IMR-90 (cell line): ENCODE results near the gene EXOC8. TPM values are rescaled to one million over a fixed set of nuclear protein-coding genes. Genes with fewer than 3 reads are reported as not detected.

Experiments
- ATAC-seq: fragments of 200-7000 bp; cut with Tn5 transposase; 2 replicates; pipeline ENCODE4 v1.9.1; 2020; ENCODE audit warnings: low read depth, mild to moderate bottlenecking, moderate library complexity
- BruUV-seq: library from RNA; stranded (reverse); fragments of 400-500 nt; replicated peaks from 2 replicates; lab custom pipeline; 2021; lab: Mats Ljungman, UMichigan
- CTCF ChIA-PET: fragments of 300-600 bp; formaldehyde crosslinking; extraction: SDS; loops from one replicate; lab custom pipeline; 2021; ENCODE audit warnings: antibody characterized with exemption; lab: Yijun Ruan, JAX
- POLR2A ChIA-PET: fragments of 300-600 bp; sonication (Branson Sonifier 250); formaldehyde crosslinking; loops from one replicate; lab custom pipeline; 2022; ENCODE audit warnings: antibody characterized with exemption; ENCODE audit not compliant: unreplicated experiment; lab: Charles Lee
- DNase-seq: peaks from one replicate; pipeline ENCODE4 v3.0.0; 2013
- H2AFZ ChIP-seq: replicated peaks from 2 replicates; pipeline ENCODE3; 2013; ENCODE audit warnings: low read length, mild to moderate bottlenecking; ENCODE audit not compliant: poor library complexity
- H2AK5ac ChIP-seq: 2 replicates; pipeline ENCODE4 v1.6.1; 2013; ENCODE audit warnings: low read depth, low read length, inconsistent platforms
- H2AK9ac ChIP-seq: replicated peaks from 2 replicates; pipeline ENCODE3; 2013; ENCODE audit warnings: mild to moderate bottlenecking, low read depth, low read length, moderate library complexity; ENCODE audit not compliant: poor library complexity
- H2BK120ac ChIP-seq: 2 replicates; pipeline ENCODE4 v1.6.1; 2013; ENCODE audit warnings: low read depth, low read length, inconsistent platforms
- H2BK15ac ChIP-seq: 3 replicates; pipeline ENCODE4 v1.6.1; 2013; ENCODE audit warnings: low read depth, low read length, inconsistent platforms
- H2BK20ac ChIP-seq: 2 replicates; pipeline ENCODE4 v1.6.1; 2013; ENCODE audit warnings: low read depth, mild to moderate bottlenecking, inconsistent platforms, low read length, moderate library complexity
- H2BK5ac ChIP-seq: 2 replicates; pipeline ENCODE4 v1.6.1; 2013; ENCODE audit warnings: mild to moderate bottlenecking, low read depth, low read length, inconsistent platforms; ENCODE audit not compliant: poor library complexity, severe bottlenecking
- H3K14ac ChIP-seq: replicated peaks from 2 replicates; pipeline ENCODE4 v1.6.1; 2013; ENCODE audit warnings: low read depth, low read length, inconsistent platforms
- H3K18ac ChIP-seq: 2 replicates; pipeline ENCODE4 v1.6.1; 2013; ENCODE audit warnings: low read depth, low read length, control low read depth
- H3K23ac ChIP-seq: 2 replicates; pipeline ENCODE4 v1.6.1; 2013; ENCODE audit warnings: low read depth, low read length, inconsistent platforms
- H3K27ac ChIP-seq: 2 replicates; pipeline ENCODE4 v1.5.1; 2013; ENCODE audit warnings: mild to moderate bottlenecking, control low read depth, low read length; ENCODE audit not compliant: insufficient read depth
- H3K27me3 ChIP-seq: 2 replicates; pipeline ENCODE4 v1.6.1; 2013; ENCODE audit warnings: low read length; ENCODE audit not compliant: control insufficient read depth, insufficient read depth
- H3K36me3 ChIP-seq: 2 replicates; pipeline ENCODE4 v1.6.1; 2013; ENCODE audit warnings: low read length, mixed read lengths; ENCODE audit not compliant: control insufficient read depth, insufficient read depth
- H3K4ac ChIP-seq: 2 replicates; pipeline ENCODE4 v1.6.1; 2013; ENCODE audit warnings: low read depth, low read length, inconsistent platforms
- H3K4me1 ChIP-seq: 2 replicates; pipeline ENCODE4 v1.6.1; 2013; ENCODE audit warnings: low read length, mixed read lengths; ENCODE audit not compliant: control insufficient read depth, insufficient read depth
- H3K4me2 ChIP-seq: 2 replicates; pipeline ENCODE4 v1.6.1; 2013; ENCODE audit warnings: low read depth, mild to moderate bottlenecking, control low read depth, low read length, moderate library complexity
- H3K4me3 ChIP-seq: 2 replicates; pipeline ENCODE4 v1.5.1; 2013; ENCODE audit warnings: low read depth, mild to moderate bottlenecking, control low read depth, low read length, moderate library complexity; ENCODE audit not compliant: insufficient read depth
- H3K56ac ChIP-seq: 2 replicates; pipeline ENCODE4 v1.6.1; 2013; ENCODE audit warnings: low read length, inconsistent platforms; ENCODE audit not compliant: insufficient read depth; ENCODE audit errors: extremely low read depth
- H3K79me1 ChIP-seq, 2 experiments: 2 replicates each; pipeline ENCODE4 v1.6.1; 2013; ENCODE audit warnings: low read length in 2 of 2, inconsistent platforms in 1 of 2, low read depth in 1 of 2
- H3K9ac ChIP-seq: 2 replicates; pipeline ENCODE4 v1.6.1; 2013; ENCODE audit warnings: low read depth, low read length, control low read depth
- H3K9me1 ChIP-seq: 2 replicates; pipeline ENCODE4 v1.6.1; 2013; ENCODE audit warnings: low read length, inconsistent platforms; ENCODE audit not compliant: insufficient read depth
- H3K9me3 ChIP-seq: 2 replicates; pipeline ENCODE4 v1.6.1; 2013; ENCODE audit warnings: low read length; ENCODE audit not compliant: control insufficient read depth, insufficient read depth
- H4K20me1 ChIP-seq: 2 replicates; pipeline ENCODE4 v1.6.1; 2013; ENCODE audit warnings: low read length, inconsistent platforms; ENCODE audit not compliant: insufficient read depth
- H4K5ac ChIP-seq: 2 replicates; pipeline ENCODE4 v1.6.1; 2013; ENCODE audit warnings: mild to moderate bottlenecking, low read depth, low read length, control low read depth
- H4K8ac ChIP-seq, 2 experiments: 2 replicates each; pipeline ENCODE4 v1.6.1; 2013; ENCODE audit warnings: low read depth in 2 of 2, low read length in 2 of 2, control low read depth in 1 of 2, inconsistent platforms in 1 of 2
- H4K91ac ChIP-seq: 2 replicates; pipeline ENCODE4 v1.6.1; 2013; ENCODE audit warnings: low read depth, low read length, inconsistent platforms; ENCODE audit not compliant: insufficient read depth
- ELK1 ChIP-seq: fragments of 150-350 bp; IDR thresholded peaks from 2 replicates; pipeline ENCODE4 v1.6.1; 2016; ENCODE audit warnings: low read depth, mild to moderate bottlenecking, low read length, moderate library complexity, borderline replicate concordance
- FOS ChIP-seq: fragments of 150-350 bp; IDR thresholded peaks from 2 replicates; pipeline ENCODE4 v1.6.1; 2016; ENCODE audit warnings: low read depth, low read length
- WGBS, 2 experiments: methylation state at CpG; one replicate each; pipeline versions ENCODE4 v1.1.5 to v1.1.7; 2013; ENCODE audit warnings: missing lambda C conversion rate in 2 of 2; ENCODE audit not compliant: insufficient read length in 1 of 2; ENCODE audit errors: extremely low coverage in 2 of 2; 5-methylcytosine and 5-hydroxymethylcytosine counted together
- dilution Hi-C: fragments of 300-500 bp; cut with HindIII; formaldehyde crosslinking; loops from one replicate; pipeline ENCODE4 v1.14.3; 2018; ENCODE audit warnings: low sequenced_read_pairs; ENCODE audit not compliant: unreplicated experiment
- in situ Hi-C: fragments of 300-500 bp; cut with MboI; formaldehyde crosslinking; loops from 3 replicates; pipeline ENCODE4 v1.14.3; 2019; ENCODE audit warnings: low sequenced_read_pairs, inconsistent platforms, mixed read lengths
- intact Hi-C: fragments of 100-400 bp; cut with micrococcal nuclease; formaldehyde crosslinking; loops from 2 replicates; pipeline ENCODE4 v1.10.0; 2022
- polyA plus RNA-seq, 3 experiments: library from polyadenylated mRNA; depleted of rRNA; stranded (reverse); fragments of >200 nt; gene quantifications; 2 replicates each; pipeline ENCODE4 v1.2.3, GENCODE V29; 2012; ENCODE audit warnings: low replicate concordance in 1 of 3
- total RNA-seq: library from RNA; depleted of rRNA; stranded (reverse); fragments of >200 nt; gene quantifications from 2 replicates; pipeline ENCODE4 v1.2.3, GENCODE V29; 2012

EXOC8 gene
- total and polyA plus RNA-seq, 2 of the 4 experiments (the other 2 are of a cell fraction): 2.6 to 11.5 TPM

- 94% methylated on average over 3 of the region's 4 CpGs; no CpG with 5 or more reads in 1 of the 2 experiments for WGBS, 2 experiments
- no peak overlapping the region for H4K5ac ChIP-seq
- H2AFZ ChIP-seq: no peak overlapping the region
- no peaks in the 10 kb centered on the region for H4K20me1 ChIP-seq
- no peak overlapping the region for H3K4ac ChIP-seq
- H3K36me3 ChIP-seq: peaks cover 13% of the 10 kb centered on the region
- H3K14ac ChIP-seq: no peak overlapping the region
- H3K4me3 ChIP-seq: no peak overlapping the region
- dilution Hi-C loops: no loop called here
- H3K18ac ChIP-seq: no peak overlapping the region
- ChIA-PET POLR2A (no interaction called here), CTCF (no interaction called here)
- no peaks in the 10 kb centered on the region for H3K9me3 ChIP-seq
- TF ChIP-seq FOS (no peak), ELK1 (no peak)
- no peak overlapping the region for H2BK5ac ChIP-seq
- no peaks in the 10 kb centered on the region for H3K4me1 ChIP-seq
- no peak overlapping the region for H3K27ac ChIP-seq
- in situ Hi-C loops: no loop called here
- no TSS peak for BruUV-seq
- no peak overlapping the region for H3K56ac ChIP-seq
- no peaks in the 10 kb centered on the region for H3K27me3 ChIP-seq
- no peak overlapping the region for H2BK120ac ChIP-seq
- no peak overlapping the region for H2AK9ac ChIP-seq
- peaks cover 9 to 20% of the 10 kb centered on the region in 2 experiments for H3K79me1 ChIP-seq
- H3K4me2 ChIP-seq: no peak overlapping the region
- no peak overlapping the region for H3K23ac ChIP-seq
- intact Hi-C loops: no loop called here
- no peak for DNase-seq
- no peaks in the 10 kb centered on the region for H3K9me1 ChIP-seq
- H4K8ac ChIP-seq: no peak overlapping the region
- no peak for ATAC-seq
- H4K91ac ChIP-seq: no peak overlapping the region
- H2AK5ac ChIP-seq: no peak overlapping the region
- H3K9ac ChIP-seq: no peak overlapping the region
- no peak overlapping the region for H2BK15ac ChIP-seq
- H2BK20ac ChIP-seq: no peak overlapping the region
Observed at GRCh38 chr1:231347961-231348360, 10.3 kb upstream of the EXOC8 start.
